NCI-H1436 treated with DMSO at 0.1 percent for 48 hours (cell line): Measurements from ENCODE around the gene ARHGAP28.
"Not testable (repeated sequence)": the region's sequence is repeated elsewhere in the genome, so short reads cannot be mapped to it uniquely, and the experiment has no call there.

Experiments used
- DNase-seq: peaks from one replicate; lab custom pipeline; 2025; lab: John Stamatoyannopoulos, UW

The ARHGAP28 gene

GRCh38 chr18:6819332-6819731, 89.8 kb downstream of the ARHGAP28 start:
- no peak for DNase-seq

DNA sequence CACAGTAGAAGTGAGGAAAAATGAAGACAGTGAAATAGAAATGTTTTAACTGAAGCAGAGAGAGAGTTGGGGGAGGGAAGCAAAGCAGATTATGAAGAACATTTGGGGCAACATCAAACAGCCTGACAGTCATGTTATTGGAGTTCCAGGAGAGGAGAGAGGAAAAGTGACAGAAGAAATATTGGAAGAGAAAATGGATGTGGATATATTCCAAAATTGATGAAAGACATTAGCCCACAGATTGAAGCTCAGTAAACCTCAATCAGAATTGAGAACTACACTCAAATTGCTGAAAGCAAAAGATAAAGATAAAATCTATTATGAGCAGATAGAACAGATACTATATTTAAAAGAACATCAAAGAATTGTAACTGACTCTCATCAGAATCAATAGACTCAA, 90.8 kb downstream of the ARHGAP28 start:
- no peak for DNase-seq

- DNase-seq = no peak
Measured at GRCh38 chr18:6821356-6821755, 91.8 kb downstream of the ARHGAP28 start.

DNA sequence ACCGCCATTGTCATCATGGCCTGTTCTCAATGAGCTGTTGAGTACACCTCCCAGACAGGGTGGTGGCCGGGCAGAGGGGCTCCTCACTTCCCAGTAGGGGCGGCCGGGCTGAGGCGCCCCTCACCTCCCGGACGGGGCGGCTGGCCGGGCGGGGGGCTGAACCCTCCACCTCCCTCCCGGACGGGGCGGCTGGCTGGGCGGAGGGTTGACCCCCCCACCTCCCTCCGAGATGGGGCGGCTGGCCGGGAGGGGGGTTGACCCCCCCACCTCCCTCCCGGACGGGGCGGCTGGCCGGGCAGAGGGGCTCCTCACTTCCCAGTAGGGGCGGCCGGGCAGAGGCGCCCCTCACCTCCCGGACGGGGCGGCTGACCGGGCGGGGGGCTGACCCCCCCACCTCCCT, 97.6 kb downstream of the ARHGAP28 start:
- DNase-seq = not testable (repeated sequence)

GRCh38 chr18:6827566-6827965, 98.0 kb downstream of the ARHGAP28 start:
- not testable (repeated sequence) for DNase-seq

DNA sequence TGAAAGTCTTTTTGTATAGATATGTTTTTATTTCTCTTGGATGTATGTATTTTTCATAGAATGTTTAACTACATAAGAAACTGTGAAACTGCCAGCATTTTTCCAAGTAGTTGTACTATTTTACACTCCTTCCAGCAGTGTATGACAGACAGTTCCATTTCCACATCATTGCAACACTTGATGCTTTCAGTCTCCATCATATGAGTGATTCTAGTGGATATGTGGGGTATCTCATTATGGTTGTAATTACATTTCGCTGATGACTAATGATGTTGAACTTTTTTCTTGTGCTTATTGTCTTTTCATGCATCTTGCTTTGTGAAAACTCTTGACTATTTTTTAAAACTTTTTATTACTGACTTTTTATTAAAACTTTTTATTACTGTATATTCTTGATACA, 101.4 kb downstream of the ARHGAP28 start:
- DNase-seq = no peak

- DNase-seq = no peak
Measured at GRCh38 chr18:6835345-6835744, 105.8 kb downstream of the ARHGAP28 start.

- no peak for DNase-seq
Measured at GRCh38 chr18:6836331-6836730, 106.8 kb downstream of the ARHGAP28 start.

DNA sequence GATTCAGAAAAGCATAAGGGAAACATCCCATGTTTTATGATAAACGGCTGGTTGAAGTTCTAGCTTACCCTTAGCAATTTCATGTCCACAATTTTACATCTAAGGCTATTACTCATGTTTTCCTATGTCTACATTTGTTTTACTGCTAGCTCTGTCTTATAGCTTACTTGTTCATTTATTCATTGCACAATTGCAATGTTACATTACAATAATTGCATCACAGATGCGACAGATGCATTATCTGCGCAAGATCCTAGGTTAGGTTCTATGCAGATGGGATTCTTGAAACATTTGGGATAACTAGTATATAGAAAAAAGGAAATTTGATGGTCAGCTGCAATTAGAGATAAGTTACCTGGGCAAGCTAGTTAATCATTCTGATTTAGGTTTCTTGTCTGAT, 108.4 kb downstream of the ARHGAP28 start:
- DNase-seq = no peak

GRCh38 chr18:6842081-6842480, 112.6 kb downstream of the ARHGAP28 start:
- DNase-seq = no peak

DNA sequence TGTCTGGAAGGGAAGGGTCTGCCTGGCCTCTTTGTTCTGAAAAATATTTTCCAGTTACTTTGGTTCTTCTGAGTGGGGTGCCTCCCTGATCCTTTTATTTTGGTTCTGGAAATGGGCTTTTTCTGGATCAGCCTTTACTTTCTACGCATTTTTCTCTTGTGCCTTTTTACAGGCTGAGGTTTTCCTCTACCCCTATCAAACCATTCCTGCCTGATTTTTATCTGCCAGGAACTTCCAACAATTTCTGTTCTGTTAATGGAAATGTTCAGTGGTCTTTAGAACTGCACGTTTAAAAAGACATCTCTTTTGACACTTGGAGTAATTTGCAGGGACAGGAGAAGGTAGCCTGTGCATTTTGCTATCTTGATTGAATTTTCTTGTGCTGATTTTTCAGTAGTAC, 113.8 kb downstream of the ARHGAP28 start:
- no peak for DNase-seq

- DNase-seq = not testable (repeated sequence)
Measured at GRCh38 chr18:6845521-6845920, 116.0 kb downstream of the ARHGAP28 start.

GRCh38 chr18:6850396-6850795, 120.9 kb downstream of the ARHGAP28 start:
- DNase-seq = no peak

GRCh38 chr18:6851480-6851879, 122.0 kb downstream of the ARHGAP28 start:
- DNase-seq = no peak

- DNase-seq = no peak
Measured at GRCh38 chr18:6854811-6855210, 125.3 kb downstream of the ARHGAP28 start.

GRCh38 chr18:6855767-6856166, 126.3 kb downstream of the ARHGAP28 start:
- no peak for DNase-seq

- DNase-seq = no peak
Measured at GRCh38 chr18:6857300-6857699, 127.8 kb downstream of the ARHGAP28 start.

- DNase-seq = no peak
Measured at GRCh38 chr18:6859676-6860422, 130.3 kb downstream of the ARHGAP28 start.

- no peak for DNase-seq
Measured at GRCh38 chr18:6860804-6861448, 131.4 kb downstream of the ARHGAP28 start.

- no peak for DNase-seq
Measured at GRCh38 chr18:6865251-6865650, 135.7 kb downstream of the ARHGAP28 start.

DNA sequence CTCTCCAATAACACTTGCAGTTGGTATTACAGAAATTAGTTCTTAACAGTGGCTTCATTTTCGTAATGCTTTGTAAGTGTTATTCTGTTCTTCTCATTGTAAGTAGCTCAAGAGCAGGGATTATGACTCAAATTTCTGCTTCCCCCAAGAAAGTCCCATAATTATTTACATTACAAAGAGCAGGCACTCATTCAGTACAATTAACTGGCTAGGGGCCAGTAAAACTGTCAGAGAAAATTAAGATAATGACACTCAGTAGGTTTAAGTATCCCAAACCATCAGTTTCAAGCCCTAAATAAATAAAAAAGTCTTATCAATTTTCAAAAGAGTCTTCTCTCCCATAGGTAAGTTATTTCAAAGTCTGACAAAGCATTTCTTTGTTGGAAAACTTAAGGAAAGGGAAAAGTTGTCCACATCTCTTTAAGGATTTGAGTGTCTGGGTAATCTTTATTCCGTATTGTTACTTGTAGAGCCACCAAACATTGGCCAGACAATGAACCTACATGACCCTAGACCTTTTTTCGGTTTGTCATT, 137.1 kb downstream of the ARHGAP28 start:
- no peak for DNase-seq

GRCh38 chr18:6868033-6868432, 138.5 kb downstream of the ARHGAP28 start:
- DNase-seq = no peak

- DNase-seq = no peak
Measured at GRCh38 chr18:6871566-6871965, 142.1 kb downstream of the ARHGAP28 start.
